Urothelium cell line (cell line): Measurements from ENCODE around the gene IGSF11.
A peak's percentile ranks its signal among the peaks of the same experiment; 100 is the strongest.
"Not testable (repeated sequence)": the region's sequence is repeated elsewhere in the genome, so short reads cannot be mapped to it uniquely, and the experiment has no call there.

ENCODE experiments used
- DNase-seq: peaks from one replicate; pipeline ENCODE4 v3.0.0; 2011; ENCODE audit warnings: low spot score, mixed read lengths
- FAIRE-seq: peaks from 2 replicates; lab custom pipeline; 2011; peaks lifted over from hg19 to GRCh38; lab: Jason Lieb, UNC

The IGSF11 gene

GRCh38 chr3:118990823-118991560, 43.7 kb downstream of the IGSF11 start:
- DNase-seq = peak; percentile 30
- no peak for FAIRE-seq

GRCh38 chr3:118988198-118989130, 46.2 kb downstream of the IGSF11 start:
- FAIRE-seq (no peak), DNase-seq (no peak)

- peak; percentile 23 for DNase-seq
- FAIRE-seq = no peak
These were observed 47.2 kb downstream of the IGSF11 start for GRCh38 chr3:118987477-118987876.

GRCh38 chr3:118986734-118987133, 47.9 kb downstream of the IGSF11 start:
- FAIRE-seq = no peak

GRCh38 chr3:118984699-118985098, 49.9 kb downstream of the IGSF11 start:
- DNase-seq = no peak
- no peak for FAIRE-seq

More at GRCh38 chr3:118986734-118987133, 47.9 kb downstream of the IGSF11 start:
- DNase-seq = no peak

GRCh38 chr3:118981494-118982134, 53.0 kb downstream of the IGSF11 start:
- DNase-seq (no peak), FAIRE-seq (peak; percentile 37)

- FAIRE-seq = no peak
- no peak for DNase-seq
These were observed 53.8 kb downstream of the IGSF11 start for GRCh38 chr3:118980832-118981231.

- DNase-seq = no peak
- no peak for FAIRE-seq
These were observed 56.3 kb downstream of the IGSF11 start for GRCh38 chr3:118978393-118978758.

- DNase-seq (no peak), FAIRE-seq (no peak)
These were observed 56.8 kb downstream of the IGSF11 start for GRCh38 chr3:118977671-118978392.

GRCh38 chr3:118977118-118977517, 57.5 kb downstream of the IGSF11 start:
- FAIRE-seq = no peak
- no peak for DNase-seq

- DNase-seq, FAIRE-seq: not testable (repeated sequence)
These were observed 59.2 kb downstream of the IGSF11 start for GRCh38 chr3:118975476-118975875.

GRCh38 chr3:118974356-118975097, 60.1 kb downstream of the IGSF11 start:
- no peak for DNase-seq
- no peak for FAIRE-seq

- FAIRE-seq (no peak), DNase-seq (no peak)
These were observed 61.6 kb downstream of the IGSF11 start for GRCh38 chr3:118973050-118973449.

GRCh38 chr3:118970819-118971218, 63.8 kb downstream of the IGSF11 start:
- DNase-seq = no peak
- no peak for FAIRE-seq

GRCh38 chr3:118968640-118969039, 66.0 kb downstream of the IGSF11 start:
- no peak for DNase-seq
- no peak for FAIRE-seq

- FAIRE-seq (no peak), DNase-seq (no peak)
These were observed 66.5 kb downstream of the IGSF11 start for GRCh38 chr3:118968111-118968510.

GRCh38 chr3:118966700-118967099, 67.9 kb downstream of the IGSF11 start:
- DNase-seq (no peak), FAIRE-seq (no peak)

- FAIRE-seq (no peak), DNase-seq (no peak)
These were observed 70.9 kb downstream of the IGSF11 start for GRCh38 chr3:118963711-118964110.

- DNase-seq = peak; percentile 17
These were observed 73.7 kb downstream of the IGSF11 start for GRCh38 chr3:118960876-118961450.

More at GRCh38 chr3:118960876-118961450, 73.7 kb downstream of the IGSF11 start:
- no peak for FAIRE-seq
